Spleen (tissue), 11 donors: ENCODE data around the gene FAM135A. TPM values are rescaled to one million over a fixed set of nuclear protein-coding genes. Genes with fewer than 3 reads are reported as not detected.
"Not testable (repeated sequence)": the region's sequence is repeated elsewhere in the genome, so short reads cannot be mapped to it uniquely, and the experiment has no call there.

Experiments used
- DNase-seq: peaks from one replicate; pipeline ENCODE4 v3.0.0-alpha.2; 2020
- H3K27ac ChIP-seq, 8 donors: fragments of 200-600 bp; sonication (generic) in 7 of 8; 1 replicate in 4 of 8; 2 replicates in 4 of 8; pipeline versions ENCODE4 v1.5.0 to v1.8.0; 2016 to 2021; ENCODE audit warnings: inconsistent platforms in 4 of 8, mild to moderate bottlenecking in 4 of 8, moderate library complexity in 1 of 8
- H3K27me3 ChIP-seq, 7 donors: fragments of 200-600 bp; sonication (generic) in 6 of 7; replicated peaks in 1 of 7; 1 replicate in 4 of 7; 2 replicates in 3 of 7; pipeline versions ENCODE4 v1.5.0 to v1.8.0; 2016 to 2021; ENCODE audit warnings: inconsistent platforms in 3 of 7, mild to moderate bottlenecking in 1 of 7
- H3K36me3 ChIP-seq, 6 donors: fragments of 200-600 bp; sonication (generic) in 5 of 6; 1 replicate in 4 of 6; 2 replicates in 2 of 6; pipeline versions ENCODE4 v1.5.0 to v1.8.0; 2016 to 2021; ENCODE audit warnings: inconsistent platforms in 2 of 6
- H3K4me1 ChIP-seq, 6 donors: fragments of 200-600 bp; sonication (generic) in 5 of 6; 1 replicate in 3 of 6; 2 replicates in 3 of 6; pipeline versions ENCODE4 v1.5.0 to v1.8.0; 2016 to 2021; ENCODE audit warnings: inconsistent platforms in 3 of 6
- H3K4me3 ChIP-seq, 8 donors: fragments of 200-600 bp; sonication (generic) in 7 of 8; 1 replicate in 4 of 8; 2 replicates in 4 of 8; pipeline versions ENCODE4 v1.5.0 to v1.8.0; 2016 to 2021; ENCODE audit warnings: inconsistent platforms in 4 of 8, mild to moderate bottlenecking in 4 of 8, moderate library complexity in 2 of 8
- H3K9me3 ChIP-seq, 8 donors: fragments of 200-600 bp; sonication (generic) in 7 of 8; 1 replicate in 4 of 8; 2 replicates in 4 of 8; pipeline versions ENCODE4 v1.5.0 to v1.8.0; 2016 to 2021; ENCODE audit warnings: inconsistent platforms in 4 of 8
- CTCF ChIP-seq, 11 experiments: fragments of 200-600 bp in 7 of 11; fragments of 450-650 bp in 4 of 11; sonication (generic) in 4 of 11; IDR thresholded peaks in 8 of 11; conservative IDR thresholded peaks in 3 of 11; 1 replicate in 7 of 11; 2 replicates in 4 of 11; pipeline versions ENCODE4 v1.4.0 to v1.8.0; 2016 to 2021; ENCODE audit warnings: antibody characterized with exemption in 11 of 11, inconsistent platforms in 4 of 11, mild to moderate bottlenecking in 1 of 11
- POLR2A ChIP-seq, 3 donors: fragments of 450-650 bp; IDR thresholded peaks; one replicate each; pipeline ENCODE4 v1.5.1; 2017; ENCODE audit warnings: antibody characterized with exemption in 3 of 3, mild to moderate bottlenecking in 1 of 3
- POLR2AphosphoS5 ChIP-seq, 3 donors: sonication (generic); formaldehyde crosslinking; IDR thresholded peaks; one replicate each; pipeline ENCODE4 v1.5.1; 2017; ENCODE audit warnings: antibody characterized with exemption in 3 of 3
- WGBS, 5 donors: extraction: QIAGEN DNeasy Blood & Tissue Kit in 3 of 5; methylation state at CpG; one replicate each; pipeline versions ENCODE4 v1.1.5 to v1.1.7; 2013 to 2018; 5-methylcytosine and 5-hydroxymethylcytosine counted together
- intact Hi-C: fragments of 100-400 bp; cut with DNase I; formaldehyde crosslinking; loops from one replicate; pipeline ENCODE4 v1.15.0; 2023; ENCODE audit warnings: low total_unique reads
- polyA plus RNA-seq, 3 donors: library from polyadenylated mRNA; stranded (reverse); fragments of 200-250 nt; gene quantifications; one replicate each; pipeline ENCODE4 v1.2.1, GENCODE V29; 2013
- total RNA-seq, 7 donors: library from RNA; depleted of rRNA in 3 of 7; stranded (reverse); fragments of >200 nt in 3 of 7; fragmentation: NEBNext Ultra II Directional in 4 of 7; extraction: Animal tissue kit (Norgen Biotek cat#: 25700) in 4 of 7; gene quantifications; one replicate each; pipeline versions ENCODE4 v1.1.0 to v1.2.1, GENCODE V29; 2016 to 2021
- donor health status: healthy with polysubstance abuse.
- donor health status: DM: no; HTN: no; CAD: no; lungs with moderate emphysema.
- donor health status: DM: no; HTN: no; CAD: no.
- donor health status: Bipolar disorder and iron deficiency.
- donor health status: healthy.
- donor health status: DM: no; HTN: no; CAD: no.
- donor health status: DM: yes; HTN: yes; CAD: no.

Gene FAM135A
- total and polyA plus RNA-seq, 10 donors = 7.6 to 33.0 (median 17.8) TPM

DNA sequence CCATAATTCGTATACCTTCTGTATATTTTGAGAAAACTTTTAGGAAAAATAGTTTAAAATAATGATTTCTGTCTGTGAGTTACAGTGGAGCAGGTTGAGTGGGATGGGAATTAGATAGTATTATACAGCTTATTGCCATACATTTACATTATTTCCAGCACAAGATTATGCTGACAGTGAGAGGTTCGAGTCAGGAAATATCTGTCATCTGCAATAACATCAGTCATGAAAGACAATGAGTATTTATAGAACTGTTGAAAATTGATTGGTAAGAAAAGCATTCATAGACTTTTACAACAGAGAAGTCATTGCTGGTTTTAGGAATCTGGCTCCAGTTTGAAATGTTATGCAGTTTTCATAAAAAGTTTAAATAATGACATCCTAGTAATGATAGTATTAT lies 45.9 kb downstream of the FAM135A start:
- intact Hi-C loops = no loop called here
- Histone ChIP-seq H3K36me3 (peaks cover 0 to 27% (median 0%) of the 10 kb centered on the region in 6 donors), H3K27ac (no peak overlapping the region), H3K4me1 (no peaks in the 10 kb centered on the region), H3K4me3 (no peak overlapping the region), H3K9me3 (no peaks in the 10 kb centered on the region), H3K27me3 (no peaks in the 10 kb centered on the region)
- WGBS, 5 donors = 86 to 93% (median 90%) methylated on average over 2 of the region's 2 CpGs
- no peak for TF ChIP-seq POLR2AphosphoS5 (IDR thresholded peaks at IDR 0.05)
- no peak for TF ChIP-seq CTCF (IDR thresholded peaks at IDR 0.05 in 8 of 11, conservative IDR thresholded peaks at IDR 0.05 in 3 of 11)
- TF ChIP-seq POLR2A (IDR thresholded peaks at IDR 0.05) = no peak
- no peak for DNase-seq

DNA sequence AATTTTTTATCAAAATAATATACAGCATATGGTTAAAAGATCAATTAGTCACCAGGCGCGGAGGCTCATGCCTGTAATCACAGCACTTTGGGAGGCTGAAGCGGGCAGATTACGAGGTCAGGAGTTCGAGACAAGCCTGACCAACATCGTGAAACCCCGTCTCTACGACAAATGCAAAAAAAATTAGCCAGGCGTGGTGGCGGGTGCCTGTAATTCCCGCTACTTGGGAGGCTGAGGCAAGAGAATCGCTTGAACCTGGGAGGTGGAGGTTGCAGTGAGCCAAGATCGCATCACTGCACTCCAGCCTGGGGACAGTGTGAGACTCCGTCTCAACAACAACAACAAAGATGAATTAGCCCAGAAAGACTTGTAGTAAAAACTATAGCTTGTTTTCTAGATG lies 46.4 kb downstream of the FAM135A start:
- H3K27me3 ChIP-seq, H3K9me3 ChIP-seq, DNase-seq, H3K27ac ChIP-seq, intact Hi-C loops, H3K4me3 ChIP-seq, H3K4me1 ChIP-seq: not testable (repeated sequence)
- peaks cover 0 to 22% (median 0%) of the 10 kb centered on the region in 6 donors for H3K36me3 ChIP-seq
- WGBS, 5 donors = 96 to 98% (median 98%) methylated on average over 14 of the region's 14 CpGs

GRCh38 chr6:70470016-70470415 lies 56.7 kb downstream of the FAM135A start:
- Histone ChIP-seq H3K36me3 (peaks cover 0 to 37% (median 0%) of the 10 kb centered on the region in 6 donors), H3K4me1 (no peaks in the 10 kb centered on the region), H3K4me3 (no peak overlapping the region), H3K27me3 (no peaks in the 10 kb centered on the region), H3K9me3 (no peaks in the 10 kb centered on the region), H3K27ac (no peak overlapping the region)
- DNase-seq = no peak
- intact Hi-C loops = no loop called here
- TF ChIP-seq POLR2A (IDR thresholded peaks at IDR 0.05) (no peak), POLR2AphosphoS5 (IDR thresholded peaks at IDR 0.05) (no peak), CTCF (IDR thresholded peaks at IDR 0.05 in 8 of 11, conservative IDR thresholded peaks at IDR 0.05 in 3 of 11) (no peak)

GRCh38 chr6:70470510-70470909 lies 57.2 kb downstream of the FAM135A start:
- DNase-seq, H3K27me3 ChIP-seq, H3K4me3 ChIP-seq, H3K27ac ChIP-seq, H3K9me3 ChIP-seq, H3K4me1 ChIP-seq, intact Hi-C loops: not testable (repeated sequence)
- 92 to 98% (median 94%) methylated on average over 3 of the region's 3 CpGs for WGBS, 5 donors
- H3K36me3 ChIP-seq = peaks cover 0 to 38% (median 0%) of the 10 kb centered on the region in 6 donors

GRCh38 chr6:70474751-70475150 lies 61.4 kb downstream of the FAM135A start:
- TF ChIP-seq POLR2A (IDR thresholded peaks at IDR 0.05) = no peak
- intact Hi-C loops = no loop called here
- Histone ChIP-seq H3K9me3 (peaks cover 0 to 6% (median 0%) of the 10 kb centered on the region in 8 donors), H3K27ac (no peak overlapping the region), H3K36me3 (peaks cover 0 to 56% (median 14%) of the 10 kb centered on the region in 6 donors), H3K27me3 (no peaks in the 10 kb centered on the region), H3K4me1 (no peaks in the 10 kb centered on the region), H3K4me3 (no peak overlapping the region)
- 90 to 98% (median 95%) methylated on average over 3 of the region's 3 CpGs for WGBS, 5 donors
- no peak for DNase-seq

GRCh38 chr6:70479236-70479635 lies 65.9 kb downstream of the FAM135A start:
- WGBS, 5 donors = 88 to 93% (median 90%) methylated on average over 4 of the region's 4 CpGs
- Histone ChIP-seq H3K4me1 (no peaks in the 10 kb centered on the region), H3K36me3 (peaks cover 0 to 68% (median 16%) of the 10 kb centered on the region in 6 donors), H3K27me3 (no peaks in the 10 kb centered on the region), H3K27ac (no peak overlapping the region), H3K4me3 (no peak overlapping the region), H3K9me3 (peaks cover 0 to 6% (median 0%) of the 10 kb centered on the region in 8 donors)
- DNase-seq = no peak
- TF ChIP-seq POLR2AphosphoS5 (IDR thresholded peaks at IDR 0.05) = no peak
- TF ChIP-seq POLR2A (IDR thresholded peaks at IDR 0.05) = no peak
- no peak for TF ChIP-seq CTCF (IDR thresholded peaks at IDR 0.05 in 8 of 11, conservative IDR thresholded peaks at IDR 0.05 in 3 of 11)
- intact Hi-C loops = no loop called here

- H3K4me1 ChIP-seq, intact Hi-C loops, H3K27me3 ChIP-seq, H3K4me3 ChIP-seq, DNase-seq, H3K27ac ChIP-seq, H3K9me3 ChIP-seq: not testable (repeated sequence)
- H3K36me3 ChIP-seq = peaks cover 0 to 45% (median 3%) of the 10 kb centered on the region in 6 donors
- 92 to 99% (median 96%) methylated on average over 9 of the region's 9 CpGs for WGBS, 5 donors
These were observed 73.3 kb downstream of the FAM135A start for GRCh38 chr6:70486638-70487037.
